PFSK-1 (cell line): ENCODE data around the gene CTRL.

Source experiments
- FOXP2 ChIP-seq: optimal IDR thresholded peaks from 2 replicates; pipeline ENCODE3; 2011; ENCODE audit warnings: borderline replicate concordance, control low read depth, inconsistent platforms; ENCODE audit not compliant: insufficient read depth; ENCODE audit errors: extremely low read length, extremely low read depth
- POLR2AphosphoS5 ChIP-seq: IDR thresholded peaks from 2 replicates; pipeline ENCODE4 v1.6.1; 2012; ENCODE audit warnings: low read depth, mild to moderate bottlenecking, control low read depth, low read length, moderate library complexity
- SIN3A ChIP-seq: IDR thresholded peaks from 2 replicates; pipeline ENCODE4 v1.6.1; 2012; ENCODE audit warnings: mild to moderate bottlenecking, low read length, moderate library complexity, borderline replicate concordance; ENCODE audit not compliant: insufficient read depth
- TAF1 ChIP-seq: IDR thresholded peaks from 2 replicates; pipeline ENCODE4 v1.6.1; 2012; ENCODE audit warnings: low read length, control low read depth, borderline replicate concordance; ENCODE audit not compliant: insufficient read depth
- TF ChIP-seq, protein P1 (sequence below), 2 experiments: IDR thresholded peaks; 2 replicates each; pipeline versions ENCODE4 v1.6.1 to v1.8.0; 2011 to 2012; ENCODE audit warnings: low read depth in 2 of 2, low read length in 2 of 2, control low read depth in 1 of 2, inconsistent platforms in 1 of 2, mild to moderate bottlenecking in 1 of 2, moderate library complexity in 1 of 2; ENCODE audit not compliant: insufficient read depth in 1 of 2

The CTRL gene

DNA sequence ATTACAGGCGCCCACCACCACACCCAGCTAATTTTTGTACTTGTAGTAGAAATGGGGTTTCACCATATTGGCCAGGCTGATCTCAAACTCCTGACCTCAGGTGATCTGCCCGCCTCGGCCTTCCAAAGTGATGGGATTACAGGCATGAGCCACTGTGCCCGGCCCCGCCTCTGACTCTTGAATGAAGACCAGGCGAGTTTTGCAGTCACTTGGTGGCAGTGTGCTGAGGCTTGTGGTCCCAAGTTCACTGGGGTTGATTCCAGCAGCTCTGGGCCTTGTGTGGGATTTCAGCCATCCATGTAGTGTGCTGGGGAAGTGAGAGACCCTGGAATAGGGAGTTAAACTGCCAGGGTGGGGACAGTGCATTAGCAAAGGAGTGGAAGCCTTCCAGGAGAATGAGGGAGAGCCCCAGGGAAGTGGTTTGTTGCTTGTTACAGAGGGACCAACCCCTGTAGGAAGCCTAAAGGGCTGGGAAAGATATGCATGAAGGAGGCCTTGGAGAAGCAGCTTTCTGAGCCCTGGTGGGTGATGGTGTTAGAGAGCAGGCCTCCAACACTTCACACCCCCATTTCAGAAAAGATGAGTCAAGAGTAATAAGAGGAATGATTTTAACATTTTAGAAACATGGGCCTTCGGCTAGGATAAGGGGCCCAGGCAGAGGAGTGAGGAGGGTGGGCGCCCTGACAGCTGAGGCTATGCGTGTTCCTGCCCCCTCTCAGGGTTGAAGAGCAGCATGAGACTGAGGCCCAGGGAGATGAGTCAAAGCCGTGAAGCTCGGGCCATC lies 24.1 kb downstream of the CTRL start:
- TF ChIP-seq SIN3A (no peak), POLR2AphosphoS5 (no peak), FOXP2 (no peak), TAF1 (no peak)
- TF ChIP-seq, protein P1, sequence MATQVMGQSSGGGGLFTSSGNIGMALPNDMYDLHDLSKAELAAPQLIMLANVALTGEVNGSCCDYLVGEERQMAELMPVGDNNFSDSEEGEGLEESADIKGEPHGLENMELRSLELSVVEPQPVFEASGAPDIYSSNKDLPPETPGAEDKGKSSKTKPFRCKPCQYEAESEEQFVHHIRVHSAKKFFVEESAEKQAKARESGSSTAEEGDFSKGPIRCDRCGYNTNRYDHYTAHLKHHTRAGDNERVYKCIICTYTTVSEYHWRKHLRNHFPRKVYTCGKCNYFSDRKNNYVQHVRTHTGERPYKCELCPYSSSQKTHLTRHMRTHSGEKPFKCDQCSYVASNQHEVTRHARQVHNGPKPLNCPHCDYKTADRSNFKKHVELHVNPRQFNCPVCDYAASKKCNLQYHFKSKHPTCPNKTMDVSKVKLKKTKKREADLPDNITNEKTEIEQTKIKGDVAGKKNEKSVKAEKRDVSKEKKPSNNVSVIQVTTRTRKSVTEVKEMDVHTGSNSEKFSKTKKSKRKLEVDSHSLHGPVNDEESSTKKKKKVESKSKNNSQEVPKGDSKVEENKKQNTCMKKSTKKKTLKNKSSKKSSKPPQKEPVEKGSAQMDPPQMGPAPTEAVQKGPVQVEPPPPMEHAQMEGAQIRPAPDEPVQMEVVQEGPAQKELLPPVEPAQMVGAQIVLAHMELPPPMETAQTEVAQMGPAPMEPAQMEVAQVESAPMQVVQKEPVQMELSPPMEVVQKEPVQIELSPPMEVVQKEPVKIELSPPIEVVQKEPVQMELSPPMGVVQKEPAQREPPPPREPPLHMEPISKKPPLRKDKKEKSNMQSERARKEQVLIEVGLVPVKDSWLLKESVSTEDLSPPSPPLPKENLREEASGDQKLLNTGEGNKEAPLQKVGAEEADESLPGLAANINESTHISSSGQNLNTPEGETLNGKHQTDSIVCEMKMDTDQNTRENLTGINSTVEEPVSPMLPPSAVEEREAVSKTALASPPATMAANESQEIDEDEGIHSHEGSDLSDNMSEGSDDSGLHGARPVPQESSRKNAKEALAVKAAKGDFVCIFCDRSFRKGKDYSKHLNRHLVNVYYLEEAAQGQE (IDR thresholded peaks at IDR 0.05; ENCODE audit: insufficient read depth in 1 of 2, low read depth in 2 of 2, low read length in 2 of 2) = no peak

DNA sequence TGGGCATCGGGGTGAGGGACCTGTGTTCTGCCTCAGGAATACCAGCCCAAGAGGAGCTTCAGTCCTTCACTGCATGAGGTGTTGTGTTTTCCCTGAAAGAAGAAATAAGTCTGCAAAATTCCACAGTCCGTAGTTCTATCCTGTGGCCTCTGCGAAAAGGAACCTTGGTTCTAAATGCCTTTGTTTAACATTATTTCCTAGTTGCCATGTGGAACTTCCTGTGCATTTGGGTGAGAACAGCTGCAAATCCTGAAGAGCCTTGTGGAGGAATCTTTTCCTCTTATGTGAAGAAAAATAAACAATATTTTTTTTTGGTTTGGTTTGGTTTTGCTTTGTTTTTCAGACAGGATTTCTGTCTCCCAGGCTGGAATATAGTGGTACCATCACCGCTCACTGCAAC lies 28.8 kb downstream of the CTRL start:
- no peak for TF ChIP-seq FOXP2
- no peak for TF ChIP-seq SIN3A
- TF ChIP-seq, protein P1 (IDR thresholded peaks at IDR 0.05; ENCODE audit: insufficient read depth in 1 of 2, low read depth in 2 of 2, low read length in 2 of 2) = no peak
- no peak for TF ChIP-seq TAF1
- no peak for TF ChIP-seq POLR2AphosphoS5

DNA sequence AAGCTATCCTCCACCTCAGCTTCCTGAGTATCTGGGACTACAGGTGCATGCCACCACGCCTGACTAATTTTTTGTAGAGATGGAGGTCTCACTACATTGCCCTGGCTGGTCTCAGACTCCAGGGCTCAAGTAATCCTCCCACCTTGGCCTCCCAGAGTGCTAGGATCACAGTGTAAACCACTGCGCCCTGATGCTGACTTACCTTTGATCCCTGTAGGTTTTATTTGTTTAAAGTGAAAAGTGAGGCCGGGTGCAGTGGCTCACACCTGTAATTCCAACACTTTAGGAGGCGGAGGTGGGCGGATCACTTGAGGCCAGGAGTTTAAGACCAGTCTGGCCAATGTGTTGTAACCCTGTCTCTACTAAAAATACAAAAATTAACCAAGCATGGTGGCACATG lies 29.9 kb downstream of the CTRL start:
- TF ChIP-seq, protein P1 (IDR thresholded peaks at IDR 0.05; ENCODE audit: insufficient read depth in 1 of 2, low read depth in 2 of 2, low read length in 2 of 2) = no peak
- TF ChIP-seq FOXP2 (no peak), SIN3A (no peak), TAF1 (no peak), POLR2AphosphoS5 (no peak)

DNA sequence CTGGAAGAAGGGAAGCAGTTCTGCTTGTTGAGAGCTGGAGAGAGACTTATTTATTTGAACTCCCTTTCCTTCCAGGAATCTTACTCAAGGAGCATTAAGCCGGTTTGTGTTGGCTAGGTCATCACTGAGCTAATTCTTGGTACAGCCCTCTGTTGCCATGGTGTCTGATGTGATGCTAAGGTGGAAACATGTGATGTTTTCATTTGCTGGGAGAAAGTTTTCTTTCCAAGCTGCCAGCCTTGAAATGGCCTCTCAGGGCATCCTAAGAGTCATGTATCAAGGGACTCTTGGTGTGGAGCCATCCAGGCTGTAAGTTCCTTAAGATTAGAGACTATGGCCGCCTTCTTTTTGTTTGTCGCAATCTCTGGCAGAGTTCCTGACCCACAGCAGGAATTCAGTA lies 34.4 kb downstream of the CTRL start:
- TF ChIP-seq POLR2AphosphoS5 = no peak
- TF ChIP-seq, protein P1 (IDR thresholded peaks at IDR 0.05; ENCODE audit: insufficient read depth in 1 of 2, low read depth in 2 of 2, low read length in 2 of 2) = no peak
- no peak for TF ChIP-seq FOXP2
- no peak for TF ChIP-seq TAF1
- TF ChIP-seq SIN3A = no peak

DNA sequence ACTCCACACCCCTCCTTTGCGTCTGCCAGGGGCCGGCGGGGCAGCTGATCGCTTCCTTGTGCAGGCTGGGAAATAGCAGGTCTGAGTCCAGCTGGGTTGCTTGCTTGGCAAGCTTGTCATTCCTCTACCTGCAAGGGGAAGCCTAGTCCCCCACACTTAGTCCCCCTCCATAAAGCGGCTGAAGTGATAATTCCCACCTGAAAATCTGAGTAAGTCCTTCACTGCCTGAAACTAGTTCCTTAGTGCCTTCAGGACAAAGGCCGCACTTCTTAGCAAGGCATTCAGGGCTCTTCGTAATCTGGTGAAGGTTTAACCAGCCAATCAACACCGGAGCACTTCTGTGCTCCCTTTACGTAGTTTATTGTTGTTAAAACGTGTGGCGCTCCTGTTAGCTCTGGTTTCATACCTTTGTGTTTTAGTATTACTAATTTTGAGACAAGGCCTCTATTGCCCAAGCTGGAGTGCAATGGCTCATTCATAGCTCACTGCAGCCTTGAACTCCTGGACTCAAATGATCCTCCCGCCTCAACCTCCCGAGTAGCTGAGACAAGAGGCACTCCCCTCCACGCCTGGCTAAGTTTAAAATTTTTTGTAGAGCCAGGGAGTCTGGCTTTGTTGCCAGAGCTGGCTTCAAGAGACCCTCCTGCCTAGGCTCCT lies 37.8 kb downstream of the CTRL start:
- TF ChIP-seq FOXP2 (no peak), POLR2AphosphoS5 (no peak), TAF1 (no peak), SIN3A (no peak)
- TF ChIP-seq, protein P1 (IDR thresholded peaks at IDR 0.05; ENCODE audit: insufficient read depth in 1 of 2, low read depth in 2 of 2, low read length in 2 of 2) = no peak
